ENCODE measurements around the gene KSR1.

The KSR1 gene

DNA sequence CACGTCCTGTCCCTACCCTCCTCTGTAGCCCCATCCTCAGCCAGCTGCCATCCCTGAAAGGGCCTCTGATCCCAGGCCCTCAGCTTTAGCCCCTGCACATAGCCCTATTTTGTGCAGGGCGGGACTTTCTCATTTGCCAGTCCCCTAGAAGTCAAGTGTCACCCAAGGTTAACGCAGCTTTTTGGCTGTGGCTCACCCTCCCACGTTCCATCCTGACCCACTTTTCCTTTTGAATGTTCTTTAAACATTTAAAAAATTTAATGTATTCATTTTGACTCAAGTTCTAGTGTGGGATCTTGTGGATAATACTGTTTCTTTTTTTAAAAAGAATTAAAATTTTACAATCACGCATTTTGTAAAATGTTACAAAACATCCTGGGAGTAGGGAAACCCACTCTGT lies 112.6 kb downstream of the KSR1 start:
- TF ChIP-seq, protein P1, sequence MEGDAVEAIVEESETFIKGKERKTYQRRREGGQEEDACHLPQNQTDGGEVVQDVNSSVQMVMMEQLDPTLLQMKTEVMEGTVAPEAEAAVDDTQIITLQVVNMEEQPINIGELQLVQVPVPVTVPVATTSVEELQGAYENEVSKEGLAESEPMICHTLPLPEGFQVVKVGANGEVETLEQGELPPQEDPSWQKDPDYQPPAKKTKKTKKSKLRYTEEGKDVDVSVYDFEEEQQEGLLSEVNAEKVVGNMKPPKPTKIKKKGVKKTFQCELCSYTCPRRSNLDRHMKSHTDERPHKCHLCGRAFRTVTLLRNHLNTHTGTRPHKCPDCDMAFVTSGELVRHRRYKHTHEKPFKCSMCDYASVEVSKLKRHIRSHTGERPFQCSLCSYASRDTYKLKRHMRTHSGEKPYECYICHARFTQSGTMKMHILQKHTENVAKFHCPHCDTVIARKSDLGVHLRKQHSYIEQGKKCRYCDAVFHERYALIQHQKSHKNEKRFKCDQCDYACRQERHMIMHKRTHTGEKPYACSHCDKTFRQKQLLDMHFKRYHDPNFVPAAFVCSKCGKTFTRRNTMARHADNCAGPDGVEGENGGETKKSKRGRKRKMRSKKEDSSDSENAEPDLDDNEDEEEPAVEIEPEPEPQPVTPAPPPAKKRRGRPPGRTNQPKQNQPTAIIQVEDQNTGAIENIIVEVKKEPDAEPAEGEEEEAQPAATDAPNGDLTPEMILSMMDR (IDR thresholded peaks at IDR 0.05), result no peak
- Histone ChIP-seq H3K36me3 (no peaks in the 10 kb centered on the region), H3K27me3 (no peaks in the 10 kb centered on the region), H3K4me1 (ENCODE audit: control insufficient read depth in 1 of 2, insufficient read depth in 1 of 2, low read depth in 1 of 2, low read length in 1 of 2) (no peaks in the 10 kb centered on the region), H3K9me3 (no peaks in the 10 kb centered on the region), H3K4me3 (ENCODE audit: low read depth in 1 of 2, low read length in 1 of 2) (no peak overlapping the region), H3K27ac (no peak overlapping the region)

DNA sequence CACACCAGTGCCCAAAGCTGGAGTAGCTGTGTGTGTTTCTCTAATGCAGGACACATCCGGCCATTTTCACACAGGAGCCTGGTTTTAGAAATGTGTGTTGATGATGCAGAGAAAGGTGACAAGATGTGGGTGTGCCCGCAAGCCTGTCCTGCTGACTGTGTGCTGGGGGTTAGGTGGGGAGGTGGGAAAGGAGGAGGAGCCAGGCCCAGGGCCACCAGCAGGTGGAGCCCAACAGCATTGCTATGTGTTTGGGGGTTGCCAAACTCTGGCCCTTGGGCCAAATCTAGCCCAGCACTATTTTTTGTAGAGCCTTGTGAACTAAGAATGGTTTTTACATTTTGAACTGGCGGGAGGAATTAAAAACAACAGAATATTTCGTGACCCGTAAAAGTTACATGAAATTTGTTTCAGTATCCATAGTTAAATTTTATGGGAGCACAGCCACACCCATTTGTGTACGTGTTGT lies 113.0 kb downstream of the KSR1 start:
- TF ChIP-seq, protein P1 (IDR thresholded peaks at IDR 0.05), result no peak
- Histone ChIP-seq H3K36me3 (no peaks in the 10 kb centered on the region), H3K27me3 (no peaks in the 10 kb centered on the region), H3K4me1 (ENCODE audit: control insufficient read depth in 1 of 2, insufficient read depth in 1 of 2, low read depth in 1 of 2, low read length in 1 of 2) (no peaks in the 10 kb centered on the region), H3K4me3 (ENCODE audit: low read depth in 1 of 2, low read length in 1 of 2) (no peak overlapping the region), H3K9me3 (no peaks in the 10 kb centered on the region), H3K27ac (no peak overlapping the region)

GRCh38 chr17:27569884-27570577 lies 113.8 kb downstream of the KSR1 start:
- Histone ChIP-seq H3K9me3 (no peaks in the 10 kb centered on the region), H3K27me3 (no peaks in the 10 kb centered on the region)
- TF ChIP-seq, protein P1 (IDR thresholded peaks at IDR 0.05), result no peak

GRCh38 chr17:27570578-27570914 lies 114.3 kb downstream of the KSR1 start:
- Histone ChIP-seq H3K36me3 (no peaks in the 10 kb centered on the region), H3K27me3 (no peaks in the 10 kb centered on the region), H3K4me1 (ENCODE audit: control insufficient read depth in 1 of 2, insufficient read depth in 1 of 2, low read depth in 1 of 2, low read length in 1 of 2) (no peaks in the 10 kb centered on the region), H3K9me3 (no peaks in the 10 kb centered on the region), H3K4me3 (ENCODE audit: low read depth in 1 of 2, low read length in 1 of 2) (no peak overlapping the region), H3K27ac (no peak overlapping the region)
- TF ChIP-seq, protein P1 (IDR thresholded peaks at IDR 0.05), result no peak

More at GRCh38 chr17:27569884-27570577, 113.8 kb downstream of the KSR1 start:
- H3K36me3 ChIP-seq, result no peaks in the 10 kb centered on the region
- H3K4me3 ChIP-seq (ENCODE audit: low read depth in 1 of 2, low read length in 1 of 2), result no peak overlapping the region
- no peak overlapping the region for H3K27ac ChIP-seq
- no peaks in the 10 kb centered on the region for H3K4me1 ChIP-seq (ENCODE audit: control insufficient read depth in 1 of 2, insufficient read depth in 1 of 2, low read depth in 1 of 2, low read length in 1 of 2)

DNA sequence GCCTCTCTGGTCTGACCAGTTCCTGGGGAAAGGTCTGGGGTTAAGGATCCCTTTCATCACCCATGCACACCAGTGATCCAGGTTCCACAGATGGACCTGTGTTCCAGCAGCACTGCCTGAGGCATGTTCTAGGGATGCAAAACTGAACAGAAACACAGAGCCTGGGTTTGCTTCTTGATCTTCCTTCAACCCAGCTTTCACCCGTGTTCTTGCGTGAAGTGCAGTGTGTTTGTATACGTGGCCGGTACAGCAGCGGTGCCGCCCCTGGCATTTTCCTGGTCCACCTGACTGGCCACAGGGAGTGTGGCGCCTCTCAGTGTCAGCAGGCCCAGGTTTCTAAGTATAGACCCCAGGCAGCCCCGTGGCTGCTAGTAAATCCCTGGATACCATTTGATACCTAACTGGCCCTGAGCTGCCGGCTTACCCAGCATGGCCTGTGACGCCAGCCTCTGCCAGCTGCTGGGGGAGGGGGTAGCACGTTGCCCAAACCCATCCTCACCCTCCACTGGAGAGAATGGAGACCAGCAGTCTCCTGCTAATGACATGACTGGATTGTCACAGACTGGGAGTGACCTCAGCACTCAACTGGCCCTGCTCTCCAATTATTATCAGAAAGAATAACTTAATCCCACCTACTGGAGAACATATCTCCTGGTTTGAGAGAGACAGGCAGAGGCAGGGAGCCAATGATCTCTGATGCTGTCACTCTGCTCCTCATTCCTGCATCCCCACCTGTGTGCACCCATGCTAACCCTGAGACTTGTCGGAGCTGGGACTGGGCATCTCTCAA lies 115.5 kb downstream of the KSR1 start:
- H3K27me3 ChIP-seq, result no peaks in the 10 kb centered on the region
- no peaks in the 10 kb centered on the region for H3K9me3 ChIP-seq
- H3K4me3 ChIP-seq (ENCODE audit: low read depth in 1 of 2, low read length in 1 of 2), result no peak overlapping the region
- no peaks in the 10 kb centered on the region for H3K4me1 ChIP-seq (ENCODE audit: control insufficient read depth in 1 of 2, insufficient read depth in 1 of 2, low read depth in 1 of 2, low read length in 1 of 2)
- no peaks in the 10 kb centered on the region for H3K36me3 ChIP-seq
- TF ChIP-seq, protein P1 (IDR thresholded peaks at IDR 0.05), result no peak
- H3K27ac ChIP-seq, result no peak overlapping the region
